ENCODE measurements around the gene CACNA1C. TPM values are rescaled to one million over a fixed set of nuclear protein-coding genes. Genes with fewer than 3 reads are reported as not detected.

CACNA1C gene
- total RNA-seq, 1 donor from 2014 or later, result 11.7 TPM

GRCh38 chr12:2265461-2266167 lies 212.8 kb downstream of the CACNA1C start:
- Mint-ChIP-seq H3K4me3 (ENCODE audit: low read depth) (no peak overlapping the region), H3K27ac (no peak overlapping the region), H3K4me1 (ENCODE audit: low read depth) (peaks cover 11% of the 10 kb centered on the region), H3K36me3 (ENCODE audit: insufficient read depth) (no peaks in the 10 kb centered on the region), H3K9me3 (ENCODE audit: low read depth) (no peaks in the 10 kb centered on the region), H3K27me3 (peaks cover 14% of the 10 kb centered on the region)
- TF ChIP-seq CTCF (IDR thresholded peaks at IDR 0.05; ENCODE audit: unreplicated experiment), result no peak
- DNase-seq (ENCODE audit: low spot score, unreplicated experiment), result no peak

DNA sequence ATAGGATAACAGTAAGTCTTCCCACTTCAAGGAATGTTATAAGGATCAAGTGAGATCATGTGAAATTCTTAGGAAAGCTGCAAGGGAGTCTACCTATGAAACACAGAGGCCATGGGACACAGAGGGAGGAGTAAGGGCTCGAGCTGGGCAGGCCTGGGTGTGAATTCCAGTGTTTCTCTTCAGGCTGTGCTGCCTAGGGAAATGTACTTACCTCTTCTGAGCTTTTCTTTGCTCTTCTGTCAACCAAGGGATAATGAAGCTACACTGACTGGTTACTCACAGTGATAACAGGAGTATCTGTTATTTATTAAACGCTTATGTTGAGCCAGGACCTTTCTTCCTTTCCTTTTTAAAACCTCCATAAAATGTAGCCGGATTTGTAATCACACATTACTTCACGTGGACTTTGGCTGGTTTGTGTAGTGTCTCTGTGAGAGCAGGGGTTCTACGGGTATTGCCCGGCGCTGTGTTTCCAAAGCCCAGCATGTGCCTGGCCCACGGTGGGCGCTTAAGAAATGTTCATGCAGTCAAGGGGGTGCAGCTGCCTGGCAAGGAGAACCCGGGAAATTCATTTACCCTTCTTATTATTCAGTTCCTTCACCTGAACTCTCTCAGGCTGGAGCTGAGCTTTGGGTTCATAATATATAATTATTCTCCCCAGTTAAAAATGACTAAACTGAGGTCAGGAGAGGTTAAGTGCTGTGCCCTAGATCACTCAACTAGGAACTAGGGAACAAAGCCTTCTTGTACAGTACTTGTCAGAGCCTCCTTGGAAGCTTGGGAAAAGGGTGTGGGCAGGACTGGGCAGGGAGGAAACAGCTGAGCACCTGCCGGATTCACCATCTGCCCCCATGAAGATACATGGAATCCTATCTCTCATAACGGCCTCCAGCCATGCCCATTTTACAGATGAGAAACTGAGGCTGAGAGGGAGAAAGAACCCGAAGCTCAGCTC lies 214.2 kb downstream of the CACNA1C start:
- H3K4me1 Mint-ChIP-seq (ENCODE audit: low read depth), result peaks cover 11% of the 10 kb centered on the region
- H3K27me3 Mint-ChIP-seq, result peaks cover 14% of the 10 kb centered on the region
- TF ChIP-seq CTCF (IDR thresholded peaks at IDR 0.05; ENCODE audit: unreplicated experiment), result no peak
- no peak for DNase-seq (ENCODE audit: low spot score, unreplicated experiment)
- H3K9me3 Mint-ChIP-seq (ENCODE audit: low read depth), result no peaks in the 10 kb centered on the region
- no peak overlapping the region for H3K27ac Mint-ChIP-seq
- no peaks in the 10 kb centered on the region for H3K36me3 Mint-ChIP-seq (ENCODE audit: insufficient read depth)
- no peak overlapping the region for H3K4me3 Mint-ChIP-seq (ENCODE audit: low read depth)

DNA sequence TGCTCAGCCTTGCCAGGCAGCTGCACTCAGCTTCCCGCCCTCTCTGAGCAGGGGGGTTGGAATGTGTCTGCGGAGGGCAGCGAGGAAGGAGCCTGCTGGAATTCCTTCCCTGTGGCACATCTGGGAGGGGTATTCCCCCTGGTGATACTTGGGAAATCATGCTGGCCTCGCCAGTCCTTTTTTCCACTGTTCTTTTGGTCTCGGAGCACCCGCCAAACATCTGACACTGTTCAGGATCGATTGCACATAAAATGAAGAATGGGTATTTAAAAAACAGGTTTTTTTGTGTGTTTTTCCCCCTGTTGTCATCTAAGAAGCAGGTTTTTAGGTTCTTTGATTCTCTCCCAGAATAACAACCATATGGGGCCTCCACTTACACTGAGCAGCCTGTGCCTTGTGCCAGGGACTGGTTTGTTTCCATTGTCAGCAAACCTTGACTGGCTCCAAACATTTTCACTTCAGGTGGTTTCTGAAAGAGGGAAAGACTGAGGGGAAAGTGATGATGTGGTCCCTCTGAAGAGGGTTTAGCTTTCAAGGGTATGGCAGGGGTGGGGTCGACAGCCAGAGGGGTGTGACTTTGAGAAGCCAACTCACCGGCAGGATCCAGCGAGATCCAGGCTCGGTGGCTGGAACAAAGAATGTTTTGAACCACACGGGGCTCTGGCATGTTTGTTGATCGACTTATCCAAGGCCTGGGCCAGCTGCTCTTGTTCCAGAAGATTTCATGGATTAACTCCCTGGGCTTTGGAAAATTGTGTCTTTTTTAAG lies 215.1 kb downstream of the CACNA1C start:
- DNase-seq (ENCODE audit: low spot score, unreplicated experiment), result no peak
- no peak for TF ChIP-seq CTCF (IDR thresholded peaks at IDR 0.05; ENCODE audit: unreplicated experiment)
- Mint-ChIP-seq H3K27ac (peak overlapping the region; percentile 11), H3K36me3 (ENCODE audit: insufficient read depth) (no peaks in the 10 kb centered on the region), H3K4me1 (ENCODE audit: low read depth) (peaks cover 11% of the 10 kb centered on the region), H3K4me3 (ENCODE audit: low read depth) (no peak overlapping the region), H3K9me3 (ENCODE audit: low read depth) (no peaks in the 10 kb centered on the region), H3K27me3 (peaks cover 17% of the 10 kb centered on the region)

GRCh38 chr12:2268471-2269286 lies 215.9 kb downstream of the CACNA1C start:
- H3K4me1 Mint-ChIP-seq (ENCODE audit: low read depth), result peaks cover 11% of the 10 kb centered on the region
- no peaks in the 10 kb centered on the region for H3K36me3 Mint-ChIP-seq (ENCODE audit: insufficient read depth)
- no peak overlapping the region for H3K4me3 Mint-ChIP-seq (ENCODE audit: low read depth)
- no peak for TF ChIP-seq CTCF (IDR thresholded peaks at IDR 0.05; ENCODE audit: unreplicated experiment)
- H3K27ac Mint-ChIP-seq, result peak overlapping the region; percentile 27
- no peak for DNase-seq (ENCODE audit: low spot score, unreplicated experiment)
- no peaks in the 10 kb centered on the region for H3K9me3 Mint-ChIP-seq (ENCODE audit: low read depth)
- H3K27me3 Mint-ChIP-seq, result peaks cover 17% of the 10 kb centered on the region

Data from progenitor cell of endocrine pancreas (in vitro differentiated cells).